Activated CD4-positive, alpha-beta T cell treated with anti-CD3 and anti-CD28 coated beads, Interleukin-2, Interleukin-4, amounts not matched to agents 100 ng/mL and 50 ng/mL, durations not matched to agents 16 hours and 8 hours (primary cell): ENCODE data around the gene TOP3A.

ENCODE experiments used
- DNase-seq: peaks from one replicate; pipeline ENCODE4 v3.0.0-alpha.2; 2020; ENCODE audit warnings: low spot score

The TOP3A gene

GRCh38 chr17:18253187-18253884, 61.5 kb downstream of the TOP3A start:
- no peak for DNase-seq

DNA sequence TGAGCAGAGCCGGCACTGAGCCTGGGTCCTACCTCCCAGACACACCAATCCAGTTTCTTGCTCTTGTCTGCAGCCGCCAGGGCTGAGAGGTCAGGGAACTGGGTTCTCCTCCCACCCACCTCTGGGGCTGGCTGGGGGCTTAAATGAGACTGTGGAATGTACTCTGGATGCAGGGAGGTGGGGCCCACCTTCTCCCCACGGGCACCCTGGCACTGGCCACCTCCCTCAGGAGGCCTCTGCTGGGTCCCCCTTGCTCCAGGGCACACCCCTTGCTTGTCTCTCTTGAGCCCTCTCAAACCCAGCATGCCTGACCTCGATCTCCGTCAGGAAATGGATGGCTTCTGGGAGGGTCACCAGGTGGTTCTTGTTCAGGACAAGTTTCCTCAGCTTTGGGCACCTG, 62.6 kb downstream of the TOP3A start:
- DNase-seq, result no peak

- DNase-seq, result no peak
Observed at GRCh38 chr17:18251204-18251603, 63.6 kb downstream of the TOP3A start.

GRCh38 chr17:18250708-18251107, 64.1 kb downstream of the TOP3A start:
- DNase-seq, result no peak

DNA sequence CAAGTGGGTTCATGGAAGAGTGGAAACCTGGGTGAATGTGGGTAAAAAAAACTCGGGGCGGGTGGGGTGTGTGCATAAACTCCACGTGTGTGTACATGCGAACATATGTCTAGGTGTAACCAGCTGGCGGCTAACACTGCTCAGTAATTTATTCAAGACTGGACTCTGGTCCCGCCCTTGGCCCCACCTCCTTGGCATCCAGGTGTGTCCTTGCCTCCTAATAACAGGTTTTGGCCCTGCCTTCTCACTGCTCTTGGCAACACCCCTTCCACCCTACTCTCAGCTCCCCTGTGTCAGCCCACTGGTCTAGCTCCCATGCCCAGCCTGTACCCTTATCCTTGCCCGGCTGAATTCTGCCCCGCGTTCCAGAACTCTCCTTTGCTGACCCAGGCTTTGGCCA, 64.5 kb downstream of the TOP3A start:
- DNase-seq, result no peak

- DNase-seq, result no peak
Observed at GRCh38 chr17:18248811-18249210, 66.0 kb downstream of the TOP3A start.

- DNase-seq, result peak; percentile 68
Observed at GRCh38 chr17:18248300-18248731, 66.5 kb downstream of the TOP3A start.

GRCh38 chr17:18247613-18248001, 67.2 kb downstream of the TOP3A start:
- no peak for DNase-seq

- DNase-seq, result no peak
Observed at GRCh38 chr17:18246880-18247612, 67.7 kb downstream of the TOP3A start.

GRCh38 chr17:18246109-18246725, 68.6 kb downstream of the TOP3A start:
- no peak for DNase-seq

DNA sequence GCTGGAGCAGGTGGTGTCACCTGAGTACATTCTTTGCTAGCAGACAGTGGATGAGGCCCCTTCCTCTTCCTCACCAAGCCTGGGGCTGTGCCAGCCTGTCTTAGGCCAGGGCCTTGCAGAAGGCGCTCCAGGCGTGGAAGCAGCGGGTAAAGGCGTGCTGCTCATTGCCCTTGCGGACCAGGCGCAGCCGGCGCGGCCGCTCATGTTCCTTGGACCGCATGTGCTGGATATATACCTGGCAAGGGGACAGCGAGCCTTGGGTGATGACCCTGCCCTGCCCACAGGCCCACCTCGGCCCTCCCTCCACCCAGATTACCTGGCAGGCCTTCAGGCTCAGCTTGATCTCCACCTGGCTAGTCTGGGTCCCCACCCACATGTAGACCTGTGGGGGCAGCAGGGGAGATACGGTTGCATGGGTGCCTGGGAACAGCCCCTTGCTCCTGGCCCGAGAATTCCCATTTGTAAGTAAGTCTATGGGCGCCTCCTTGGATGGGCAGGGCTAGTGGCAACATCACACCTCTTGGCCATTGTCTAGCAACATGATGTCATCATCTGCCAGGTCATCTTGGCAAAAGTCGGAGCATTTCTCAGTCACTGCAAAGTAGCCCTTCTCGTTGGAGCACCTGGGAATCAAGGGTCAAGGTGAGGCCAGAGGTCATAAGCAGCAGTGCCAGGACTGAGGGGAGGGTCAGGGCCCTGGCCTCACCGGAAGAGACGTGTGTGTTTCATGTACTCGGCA, 69.6 kb downstream of the TOP3A start:
- no peak for DNase-seq

- DNase-seq, result no peak
Observed at GRCh38 chr17:18241229-18241871, 73.4 kb downstream of the TOP3A start.

DNA sequence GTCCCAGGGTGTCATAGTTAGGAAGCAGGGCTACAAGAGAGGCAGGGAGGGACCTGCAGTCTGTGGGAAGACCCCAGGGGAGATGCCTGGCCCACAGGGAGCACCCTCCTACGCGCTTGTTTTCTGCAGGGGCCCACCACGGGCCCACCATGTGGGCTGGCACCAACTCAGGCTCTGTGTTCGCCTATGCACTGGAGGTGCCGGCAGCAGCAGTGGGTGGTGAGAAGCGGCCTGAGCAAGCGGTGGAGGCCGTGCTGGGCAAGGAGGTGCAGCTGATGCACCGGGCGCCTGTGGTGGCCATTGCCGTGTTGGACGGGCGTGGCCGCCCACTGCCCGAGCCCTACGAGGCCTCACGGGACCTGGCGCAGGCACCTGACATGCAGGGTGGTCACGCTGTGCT, 74.3 kb downstream of the TOP3A start:
- no peak for DNase-seq

GRCh38 chr17:18238299-18238698, 76.5 kb downstream of the TOP3A start:
- no peak for DNase-seq

GRCh38 chr17:18237461-18237860, 77.3 kb downstream of the TOP3A start:
- no peak for DNase-seq

DNA sequence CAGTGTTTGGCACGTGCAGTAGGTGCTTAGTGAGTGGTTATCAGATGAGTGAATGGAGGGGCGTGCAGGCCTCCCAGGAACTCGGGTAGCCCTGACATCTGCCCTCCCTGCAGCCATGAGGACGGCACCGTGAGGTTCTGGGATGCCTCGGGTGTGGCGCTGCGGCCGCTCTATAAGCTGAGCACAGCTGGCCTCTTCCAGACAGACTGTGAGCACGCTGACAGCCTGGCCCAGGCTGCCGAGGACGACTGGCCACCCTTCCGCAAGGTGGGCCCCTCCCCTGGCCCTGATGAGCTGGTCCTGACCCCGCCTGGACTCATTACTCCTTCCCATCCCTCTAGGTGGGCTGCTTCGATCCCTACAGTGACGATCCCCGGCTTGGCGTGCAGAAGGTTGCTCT, 78.3 kb downstream of the TOP3A start:
- DNase-seq, result no peak

DNA sequence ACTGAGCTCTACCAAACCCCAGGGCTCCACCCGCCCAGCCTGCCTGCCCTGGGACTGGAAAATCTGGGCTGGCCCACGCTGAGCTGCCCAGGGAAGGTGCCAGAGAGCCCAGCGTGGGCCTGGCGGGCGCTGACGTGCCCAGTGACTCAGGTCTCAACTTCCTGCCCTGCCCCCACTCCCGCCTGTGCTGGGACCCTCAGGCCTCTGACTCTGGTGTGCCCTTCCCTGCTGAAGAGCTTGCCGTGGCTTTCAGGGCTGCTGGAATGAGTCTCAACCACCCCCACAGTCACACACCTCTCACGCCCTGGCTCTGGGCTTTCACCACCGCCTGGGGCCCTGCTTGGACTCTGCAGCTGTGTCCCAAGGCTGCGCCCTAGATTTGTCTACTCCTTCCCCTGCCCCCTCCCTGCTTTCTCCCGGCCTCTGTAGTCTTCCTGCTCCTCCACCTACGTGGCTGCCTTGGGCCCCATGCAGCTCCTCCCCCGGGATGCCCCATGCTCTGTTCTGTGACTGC, 79.0 kb downstream of the TOP3A start:
- DNase-seq, result peak; percentile 17

GRCh38 chr17:18234853-18235380, 79.9 kb downstream of the TOP3A start:
- no peak for DNase-seq

DNA sequence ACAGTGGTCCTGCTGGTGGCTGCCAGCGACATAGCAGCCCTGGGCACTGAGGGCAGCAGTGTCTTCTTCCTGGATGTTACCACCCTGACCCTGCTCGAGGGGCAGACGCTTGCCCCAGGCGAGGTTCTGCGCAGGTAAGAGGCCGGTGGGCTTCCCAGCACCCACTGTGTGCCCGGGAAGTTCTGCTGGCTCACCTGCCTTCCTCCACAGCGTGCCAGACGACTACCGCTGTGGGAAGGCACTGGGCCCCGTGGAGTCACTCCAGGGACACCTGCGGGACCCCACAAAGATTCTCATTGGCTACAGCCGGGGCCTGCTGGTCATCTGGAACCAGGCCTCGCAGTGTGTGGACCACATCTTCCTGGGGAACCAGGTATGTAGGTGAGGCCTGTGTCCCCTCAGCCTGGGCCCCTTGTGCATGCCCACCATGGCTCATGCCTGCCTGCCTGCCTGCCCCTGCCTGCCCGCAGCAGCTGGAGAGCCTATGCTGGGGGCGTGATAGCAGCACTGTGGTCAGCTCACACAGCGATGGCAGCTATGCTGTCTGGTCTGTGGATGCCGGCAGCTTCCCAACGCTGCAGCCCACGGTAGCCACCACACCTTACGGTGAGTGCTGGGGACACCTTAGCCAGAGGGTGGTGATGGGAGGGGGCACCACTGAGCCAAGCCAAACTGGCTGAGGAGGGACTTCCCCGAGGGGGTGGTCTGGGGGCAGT, 80.8 kb downstream of the TOP3A start:
- no peak for DNase-seq

DNA sequence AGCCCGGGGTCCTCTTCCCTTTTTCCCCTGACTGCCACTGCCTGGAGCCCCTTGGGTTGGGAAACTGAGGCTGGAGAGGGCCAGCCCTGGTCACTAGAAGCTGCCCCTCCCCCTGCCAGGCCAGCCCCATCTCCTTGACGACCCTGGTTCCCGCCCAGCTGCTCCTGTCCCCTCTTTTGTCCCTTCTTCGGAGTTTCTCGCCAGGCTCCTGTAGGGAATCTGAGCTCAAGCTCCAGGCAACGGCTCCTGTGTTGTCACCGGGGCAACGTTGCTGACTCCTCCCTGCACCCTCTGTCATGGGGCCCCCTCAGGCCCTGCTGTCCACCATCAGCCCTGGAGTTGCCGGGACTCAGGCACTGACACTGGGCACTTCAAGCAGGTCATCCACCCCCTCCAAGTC, 83.6 kb downstream of the TOP3A start:
- no peak for DNase-seq
